GM12864 (cell line): ENCODE results near the gene ATP4B.

Source experiments
- DNase-seq: peaks from one replicate; pipeline ENCODE4 v3.0.0-alpha.2; 2011; ENCODE audit warnings: low read depth
- H3K4me3 ChIP-seq: 2 replicates; pipeline ENCODE4 v1.5.1; 2011; ENCODE audit warnings: mild to moderate bottlenecking, low read depth, low read length, control low read depth
- CTCF ChIP-seq: IDR thresholded peaks from 2 replicates; pipeline ENCODE4 v1.5.1; 2011; ENCODE audit warnings: low read depth, mild to moderate bottlenecking, moderate library complexity, low read length, control low read depth, inconsistent platforms; ENCODE audit errors: missing control alignments

The ATP4B gene

DNA sequence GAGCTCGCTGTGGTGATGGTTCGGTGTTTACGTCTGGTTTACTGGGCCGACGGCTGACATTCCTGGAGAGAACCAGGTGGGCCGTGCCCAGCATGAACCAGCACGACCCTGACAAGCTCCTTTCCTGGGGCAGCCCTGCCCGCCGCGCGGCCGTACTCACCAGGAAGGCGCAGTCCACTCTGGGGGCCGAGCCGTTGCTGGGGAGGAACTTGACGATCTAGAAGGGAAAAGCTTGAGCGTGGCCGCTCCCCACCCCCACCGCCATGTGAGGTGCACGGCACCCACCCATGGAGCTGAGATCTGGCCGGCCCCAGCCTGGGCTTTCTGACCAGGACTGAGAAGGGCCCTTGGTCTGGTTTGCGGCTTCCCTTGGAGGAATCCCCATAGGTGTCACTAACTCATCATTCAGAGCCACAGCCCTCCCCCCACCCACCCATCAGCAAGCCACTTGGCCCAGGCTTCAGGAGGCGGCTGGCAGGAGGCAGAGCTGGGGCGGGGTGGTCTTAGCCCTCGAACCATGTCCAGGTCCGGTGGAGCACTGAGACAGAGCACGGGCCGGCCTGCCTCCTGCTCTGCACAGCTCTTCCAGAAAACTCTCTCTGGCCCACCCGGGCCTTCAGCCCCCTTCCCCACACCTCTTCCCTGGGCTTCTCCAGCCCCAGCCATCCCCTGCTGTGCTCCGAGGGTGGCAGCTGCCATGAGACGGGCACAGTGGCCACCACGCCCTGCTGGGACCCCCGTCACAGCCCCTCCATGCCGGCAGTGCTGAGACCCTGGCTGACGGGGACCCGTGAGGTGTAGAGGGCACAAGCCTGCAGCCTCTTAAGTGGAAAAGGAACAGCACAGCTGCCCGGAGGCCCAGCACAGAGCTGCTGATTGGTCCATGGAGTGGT lies 6.2 kb downstream of the ATP4B start:
- no peak for TF ChIP-seq CTCF
- DNase-seq: no peak
- no peak overlapping the region for H3K4me3 ChIP-seq

DNA sequence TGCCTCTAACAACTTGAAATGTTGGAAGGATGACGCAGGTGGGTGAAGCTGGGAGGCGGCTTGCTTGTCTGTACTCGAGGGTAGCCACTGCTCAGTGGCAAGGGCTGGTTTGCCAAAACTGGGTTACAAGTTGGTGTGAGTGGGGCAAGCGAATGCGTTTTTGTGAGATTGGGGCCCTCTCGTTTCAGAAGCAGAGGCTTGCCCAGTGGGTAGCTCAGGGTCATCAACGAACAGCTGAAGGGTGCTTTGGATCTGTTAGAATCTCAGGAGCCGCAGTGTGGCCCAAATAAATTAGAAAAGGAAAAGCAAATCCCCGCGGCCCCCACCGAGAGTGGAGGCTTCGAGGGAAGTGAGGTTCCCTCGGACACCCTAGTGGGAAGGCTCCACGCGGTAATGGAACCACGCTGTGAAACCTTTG lies 7.3 kb downstream of the ATP4B start:
- no peak for DNase-seq
- H3K4me3 ChIP-seq: no peak overlapping the region
- TF ChIP-seq CTCF: no peak

DNA sequence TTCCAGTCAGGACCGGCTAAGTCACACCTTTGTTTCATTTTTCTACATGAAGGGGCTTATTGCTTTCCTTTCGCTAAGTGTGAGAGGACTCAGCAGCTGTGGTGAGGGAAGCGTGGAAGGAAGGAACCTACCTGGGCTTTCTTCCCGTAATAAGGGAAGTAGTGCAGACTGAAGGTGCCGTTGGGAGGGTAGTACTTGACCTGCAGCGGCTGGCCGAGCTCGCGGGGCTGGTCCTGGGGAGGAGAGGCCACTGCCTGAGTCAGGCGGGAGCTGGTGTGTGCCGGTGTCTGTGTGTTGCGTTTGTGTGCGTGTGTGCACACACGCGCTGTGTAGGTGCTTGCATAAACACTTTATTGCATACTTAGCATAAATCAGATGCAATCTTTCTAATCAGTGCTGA lies 7.7 kb downstream of the ATP4B start:
- TF ChIP-seq CTCF: no peak
- DNase-seq: no peak
- no peak overlapping the region for H3K4me3 ChIP-seq

DNA sequence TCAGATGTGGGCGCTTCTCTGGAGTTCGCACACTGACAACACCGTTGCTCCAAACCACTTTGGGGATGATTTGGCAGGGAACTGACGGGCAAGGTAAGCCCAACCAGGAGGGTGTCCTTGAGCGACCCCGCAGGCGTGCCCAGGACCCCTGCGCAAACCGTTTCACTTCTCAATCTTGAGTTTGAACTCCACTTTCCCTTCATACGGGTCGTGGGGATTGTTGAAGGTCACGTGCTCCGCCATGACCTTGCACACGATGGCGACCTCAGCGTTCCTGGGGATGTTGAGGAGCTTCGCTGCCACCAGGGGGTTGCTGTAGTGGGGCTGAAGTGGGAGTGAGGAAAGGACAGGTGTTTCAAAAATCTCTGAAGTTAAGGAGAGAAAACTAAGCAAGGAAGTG lies 8.8 kb downstream of the ATP4B start:
- TF ChIP-seq CTCF: no peak
- no peak overlapping the region for H3K4me3 ChIP-seq
- no peak for DNase-seq

- DNase-seq: no peak
- TF ChIP-seq CTCF: no peak
- no peak overlapping the region for H3K4me3 ChIP-seq
Measured at GRCh38 chr13:113648216-113648610, 9.8 kb downstream of the ATP4B start.

DNA sequence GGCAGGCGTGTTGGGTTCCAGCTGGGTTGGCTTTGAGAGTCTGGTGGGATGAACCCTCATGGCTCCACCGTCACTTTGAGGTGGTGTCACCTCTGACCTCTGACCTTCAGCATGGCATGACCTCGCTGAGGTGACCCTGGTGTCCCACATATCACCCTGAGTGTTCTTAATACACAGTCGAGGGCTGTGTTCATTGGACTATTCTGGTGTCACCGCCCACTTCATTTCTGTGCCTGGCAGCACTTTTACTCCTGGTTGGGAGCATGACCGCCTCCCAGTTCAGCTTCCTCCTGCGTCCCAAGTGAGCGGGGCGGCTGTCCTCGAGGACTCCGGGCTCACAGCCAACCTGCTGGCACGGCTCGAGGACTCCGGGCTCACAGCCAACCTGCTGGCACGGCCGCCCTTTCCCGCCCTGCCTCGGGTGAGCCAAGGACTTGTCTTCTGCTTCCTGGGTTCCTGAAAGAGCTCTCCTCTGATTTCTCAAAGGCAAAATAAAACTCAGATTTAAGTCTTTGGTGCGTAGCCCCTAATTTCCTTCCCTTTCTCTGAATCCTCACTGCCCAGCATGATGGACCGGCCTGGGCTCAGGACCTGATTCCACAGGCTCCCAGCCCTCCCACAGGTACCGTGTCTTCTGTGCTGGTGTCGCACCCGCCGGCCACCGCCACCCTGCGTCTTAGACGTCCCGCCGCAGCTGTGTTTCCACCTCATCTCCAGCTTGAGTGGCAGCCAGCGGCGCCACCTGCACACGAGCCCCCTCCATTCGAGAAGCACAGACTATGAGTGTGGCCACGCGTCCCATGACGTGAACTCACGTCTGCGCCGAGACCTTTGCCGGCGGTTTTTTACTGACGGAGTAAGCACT lies 10.4 kb downstream of the ATP4B start:
- H3K4me3 ChIP-seq: no peak overlapping the region
- no peak for TF ChIP-seq CTCF
- DNase-seq: no peak

DNA sequence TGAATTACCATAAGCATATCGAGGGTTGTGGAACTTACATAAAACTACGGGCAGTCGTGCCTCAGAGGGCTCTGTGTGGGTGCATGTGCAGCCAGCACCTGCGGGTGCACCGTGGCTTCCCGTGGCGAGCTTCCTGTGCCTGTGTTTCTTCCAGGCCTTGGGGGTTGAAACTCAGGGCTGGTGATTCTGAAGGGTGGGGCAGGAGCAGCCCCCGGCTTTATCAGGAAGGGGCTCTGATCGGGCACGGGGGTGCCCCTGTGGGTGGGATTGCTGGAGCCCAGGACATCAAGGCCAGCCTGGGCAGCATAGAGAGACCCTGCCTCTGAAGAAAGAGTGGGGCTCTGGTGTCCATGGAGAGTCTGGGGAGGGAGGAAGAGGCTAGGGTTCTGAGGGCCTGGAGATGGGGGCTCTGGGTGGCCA lies 11.1 kb downstream of the ATP4B start:
- no peak for DNase-seq
- no peak for TF ChIP-seq CTCF
- H3K4me3 ChIP-seq: no peak overlapping the region
